H9 (cell line): ENCODE data around the gene UQCR11. TPM values are rescaled to one million over a fixed set of nuclear protein-coding genes. Genes with fewer than 3 reads are reported as not detected.

Source experiments
- DNase-seq: peaks from one replicate; pipeline ENCODE4 v3.0.0-alpha.2; 2017
- H2AFZ ChIP-seq: one replicate; pipeline ENCODE4 v1.6.1; 2013; ENCODE audit warnings: mild to moderate bottlenecking, low read length, control low read depth, moderate library complexity
- H2AK5ac ChIP-seq: 2 replicates; pipeline ENCODE4 v1.6.1; 2013; ENCODE audit warnings: low read length, control low read depth, mixed read lengths; ENCODE audit not compliant: insufficient read length
- H2BK120ac ChIP-seq: one replicate; pipeline ENCODE4 v1.6.1; 2013; ENCODE audit warnings: low read depth, mild to moderate bottlenecking, low read length, control low read depth, inconsistent platforms; ENCODE audit not compliant: poor library complexity, severe bottlenecking
- H2BK12ac ChIP-seq: 2 replicates; pipeline ENCODE4 v1.6.1; 2013; ENCODE audit warnings: low read length, control low read depth, mixed read lengths, low read depth; ENCODE audit not compliant: insufficient read length
- H2BK15ac ChIP-seq: 2 replicates; pipeline ENCODE4 v1.6.1; 2013; ENCODE audit warnings: low read depth, low read length, control low read depth
- H2BK20ac ChIP-seq: one replicate; pipeline ENCODE4 v1.6.1; 2013; ENCODE audit warnings: low read depth, mild to moderate bottlenecking, low read length, control low read depth, inconsistent platforms; ENCODE audit not compliant: poor library complexity, severe bottlenecking
- H2BK5ac ChIP-seq: 2 replicates; pipeline ENCODE4 v1.6.1; 2013; ENCODE audit warnings: low read length, control low read depth, mixed read lengths; ENCODE audit not compliant: insufficient read length
- H3K14ac ChIP-seq: 2 replicates; pipeline ENCODE4 v1.6.1; 2013; ENCODE audit warnings: low read length, control low read depth; ENCODE audit not compliant: insufficient read depth
- H3K18ac ChIP-seq: 2 replicates; pipeline ENCODE4 v1.6.1; 2013; ENCODE audit warnings: low read depth, mild to moderate bottlenecking, mixed read lengths, low read length, control low read depth; ENCODE audit not compliant: insufficient read length
- H3K23ac ChIP-seq: 2 replicates; pipeline ENCODE4 v1.6.1; 2013; ENCODE audit warnings: low read length, control low read depth, mixed read lengths, low read depth; ENCODE audit not compliant: insufficient read length
- H3K23me2 ChIP-seq: 2 replicates; pipeline ENCODE4 v1.6.1; 2013; ENCODE audit warnings: low read depth, mild to moderate bottlenecking, mixed read lengths, low read length, control low read depth; ENCODE audit not compliant: insufficient read length, poor library complexity, severe bottlenecking
- H3K27ac ChIP-seq: 2 replicates; pipeline ENCODE4 v1.5.1; 2013; ENCODE audit warnings: low read length, control low read depth, mixed read lengths, low read depth; ENCODE audit not compliant: insufficient read length
- H3K27me3 ChIP-seq: 2 replicates; pipeline ENCODE4 v1.6.1; 2013; ENCODE audit warnings: low read length, control low read depth, inconsistent platforms; ENCODE audit not compliant: insufficient read depth
- H3K4ac ChIP-seq: 2 replicates; pipeline ENCODE4 v1.6.1; 2013; ENCODE audit warnings: low read depth, mild to moderate bottlenecking, control low read depth, inconsistent platforms, low read length, moderate library complexity
- H3K4me1 ChIP-seq: 2 replicates; pipeline ENCODE4 v1.6.1; 2013; ENCODE audit warnings: low read length, control low read depth, inconsistent platforms; ENCODE audit not compliant: insufficient read depth
- H3K4me2 ChIP-seq: 2 replicates; pipeline ENCODE4 v1.6.1; 2013; ENCODE audit warnings: low read length, control low read depth, mixed read lengths; ENCODE audit not compliant: insufficient read length, insufficient read depth
- H3K56ac ChIP-seq: 2 replicates; pipeline ENCODE4 v1.6.1; 2013; ENCODE audit warnings: low read depth, mild to moderate bottlenecking, mixed read lengths, low read length, control low read depth; ENCODE audit not compliant: insufficient read length
- H3K79me1 ChIP-seq: 2 replicates; pipeline ENCODE4 v1.6.1; 2013; ENCODE audit warnings: low read depth, mild to moderate bottlenecking, moderate library complexity, low read length, control low read depth, inconsistent platforms; ENCODE audit not compliant: insufficient read depth, poor library complexity, severe bottlenecking
- H3K79me2 ChIP-seq: 2 replicates; pipeline ENCODE4 v1.6.1; 2013; ENCODE audit warnings: low read length, control low read depth, inconsistent platforms; ENCODE audit not compliant: insufficient read depth
- H3K9ac ChIP-seq: 2 replicates; pipeline ENCODE4 v1.6.1; 2013; ENCODE audit warnings: low read length, control low read depth, mixed read lengths; ENCODE audit not compliant: insufficient read length; ENCODE audit errors: extremely low read depth
- H3K9me3 ChIP-seq: one replicate; pipeline ENCODE4 v1.6.1; 2013; ENCODE audit warnings: low read depth, low read length, inconsistent platforms; ENCODE audit not compliant: control insufficient read depth
- H3T11ph ChIP-seq: one replicate; pipeline ENCODE4 v1.6.1; 2013; ENCODE audit warnings: mild to moderate bottlenecking, low read length, control low read depth, inconsistent platforms
- H4K20me1 ChIP-seq: one replicate; pipeline ENCODE4 v1.6.1; 2013; ENCODE audit not compliant: control insufficient read depth, insufficient read length, insufficient read depth
- H4K5ac ChIP-seq: 2 replicates; pipeline ENCODE4 v1.6.1; 2013; ENCODE audit warnings: low read depth, mild to moderate bottlenecking, mixed read lengths, low read length, control low read depth; ENCODE audit not compliant: insufficient read length
- H4K8ac ChIP-seq: replicated peaks from 2 replicates; pipeline ENCODE4 v1.6.1; 2013; ENCODE audit warnings: low read length, control low read depth, mixed read lengths, low read depth; ENCODE audit not compliant: insufficient read length
- H4K91ac ChIP-seq: 2 replicates; pipeline ENCODE4 v1.6.1; 2013; ENCODE audit warnings: low read depth, mild to moderate bottlenecking, moderate library complexity, mixed read lengths, low read length, control low read depth; ENCODE audit not compliant: insufficient read length
- H3K27ac Mint-ChIP-seq, 3 experiments: 2 replicates in 2 of 3; 3 replicates in 1 of 3; pipeline ENCODE4 v1.8.0; 2020 to 2021; ENCODE audit warnings: mixed read lengths in 3 of 3, mild to moderate bottlenecking in 1 of 3, moderate library complexity in 1 of 3
- H3K27me3 Mint-ChIP-seq: 2 replicates; pipeline ENCODE4 v1.8.0; 2021; ENCODE audit warnings: low read depth, mild to moderate bottlenecking, moderate library complexity, mixed read lengths
- H3K36me3 Mint-ChIP-seq, 3 experiments: 2 replicates in 2 of 3; 3 replicates in 1 of 3; pipeline ENCODE4 v1.8.0; 2020 to 2021; ENCODE audit warnings: low read depth in 3 of 3, mixed read lengths in 3 of 3; ENCODE audit not compliant: insufficient read depth in 1 of 3
- H3K4me1 Mint-ChIP-seq, 2 experiments: 2 replicates each; pipeline ENCODE4 v1.8.0; 2020; ENCODE audit warnings: mixed read lengths in 2 of 2
- H3K4me3 Mint-ChIP-seq, 2 experiments: 2 replicates in 1 of 2; 3 replicates in 1 of 2; pipeline ENCODE4 v1.8.0; 2020 to 2021; ENCODE audit warnings: mild to moderate bottlenecking in 2 of 2, mixed read lengths in 2 of 2, moderate library complexity in 1 of 2
- H3K9me3 Mint-ChIP-seq, 2 experiments: 2 replicates in 1 of 2; 3 replicates in 1 of 2; pipeline ENCODE4 v1.8.0; 2020; ENCODE audit warnings: mild to moderate bottlenecking in 2 of 2, mixed read lengths in 2 of 2, moderate library complexity in 1 of 2
- CTCF ChIP-seq: fragments of 200-600 bp; sonication (generic); conservative IDR thresholded peaks from 3 replicates; pipeline ENCODE4 v1.8.0; 2021; ENCODE audit warnings: antibody characterized with exemption, mild to moderate bottlenecking
- WGBS: extraction: QIAGEN DNeasy Blood & Tissue Kit; methylation state at CpG from one replicate; pipeline ENCODE4 v1.1.7; 2013; ENCODE audit warnings: missing lambda C conversion rate, low lambda C conversion rate, mixed read lengths; ENCODE audit not compliant: insufficient read length; ENCODE audit errors: extremely low coverage; 5-methylcytosine and 5-hydroxymethylcytosine counted together
- total RNA-seq: library from RNA; stranded (reverse); gene quantifications from 2 replicates; pipeline ENCODE4 v1.2.1, GENCODE V29; 2021

Gene UQCR11
- total RNA-seq, 1 experiment from 2014 or later: 174 TPM

- H3K23me2 ChIP-seq: no peaks in the 10 kb centered on the region
- no peak overlapping the region for H2BK20ac ChIP-seq
- H3K14ac ChIP-seq: no peak overlapping the region
- no peak overlapping the region for H3K4me2 ChIP-seq
- no peak overlapping the region for H4K5ac ChIP-seq
- WGBS: no CpG with 5 or more reads among the region's 73 CpGs
- H3K9me3 ChIP-seq: no peaks in the 10 kb centered on the region
- H3K79me2 ChIP-seq: peaks cover 29% of the 10 kb centered on the region; the same call in 1 of the 2 replicates
- no peak overlapping the region for H3K56ac ChIP-seq
- H3K9me3 Mint-ChIP-seq: peaks cover 2 to 3% of the 10 kb centered on the region in 2 experiments; a peak in 2 of 5 replicates
- no peak overlapping the region for H2AFZ ChIP-seq
- no peak overlapping the region for H3K4ac ChIP-seq
- no peak for TF ChIP-seq CTCF
- H3K9ac ChIP-seq: no peak overlapping the region
- H2BK15ac ChIP-seq: no peak overlapping the region
- no peak overlapping the region for H3K23ac ChIP-seq
- no peaks in the 10 kb centered on the region for H3K4me1 ChIP-seq
- no peak overlapping the region for H4K8ac ChIP-seq
- H4K91ac ChIP-seq: no peak overlapping the region
- H3K4me1 Mint-ChIP-seq: peaks cover 2 to 15% of the 10 kb centered on the region in 2 experiments; a peak in 3 of 4 replicates
- H3K4me3 Mint-ChIP-seq: no peak overlapping the region
- H3K27me3 Mint-ChIP-seq: peaks cover 38% of the 10 kb centered on the region
- H2BK5ac ChIP-seq: no peak overlapping the region
- no peaks in the 10 kb centered on the region for H4K20me1 ChIP-seq
- peaks cover 3% of the 10 kb centered on the region for H3K79me1 ChIP-seq
- no peak overlapping the region for H2BK120ac ChIP-seq
- no peak overlapping the region for H2BK12ac ChIP-seq
- no peak overlapping the region for H3K27ac ChIP-seq
- no peaks in the 10 kb centered on the region; the same call in 1 of the 2 replicates for H3K27me3 ChIP-seq
- H3T11ph ChIP-seq: no peak overlapping the region
- DNase-seq: no peak
- no peak overlapping the region for H3K18ac ChIP-seq
- H3K36me3 Mint-ChIP-seq: peaks cover 8 to 20% (median 19%) of the 10 kb centered on the region in 3 experiments; a peak in 6 of 7 replicates
- no peak overlapping the region for H2AK5ac ChIP-seq
- H3K27ac Mint-ChIP-seq: no peak overlapping the region
Measured at GRCh38 chr19:1567848-1568227, 37.4 kb downstream of the UQCR11 start.
